CD4-positive, alpha-beta T cell treated with Interleukin-15 for 4 hours (primary cell): ENCODE measurements around the gene PRKAB1.

Source experiments
- DNase-seq: peaks from one replicate; pipeline ENCODE4 v3.0.0-alpha.2; 2020; ENCODE audit warnings: low spot score

The PRKAB1 gene

GRCh38 chr12:119712721-119713120, 44.8 kb downstream of the PRKAB1 start:
- DNase-seq = no peak

GRCh38 chr12:119713551-119714031, 45.7 kb downstream of the PRKAB1 start:
- no peak for DNase-seq

GRCh38 chr12:119714614-119715267, 46.8 kb downstream of the PRKAB1 start:
- DNase-seq = no peak

- no peak for DNase-seq
These were observed 47.3 kb downstream of the PRKAB1 start for GRCh38 chr12:119715268-119715620.

GRCh38 chr12:119718141-119718540, 50.2 kb downstream of the PRKAB1 start:
- no peak for DNase-seq

GRCh38 chr12:119720349-119720748, 52.4 kb downstream of the PRKAB1 start:
- no peak for DNase-seq

- no peak for DNase-seq
These were observed 53.4 kb downstream of the PRKAB1 start for GRCh38 chr12:119721306-119721705.

- DNase-seq = no peak
These were observed 57.6 kb downstream of the PRKAB1 start for GRCh38 chr12:119725523-119725922.

GRCh38 chr12:119727600-119728443, 59.9 kb downstream of the PRKAB1 start:
- no peak for DNase-seq

GRCh38 chr12:119728444-119728745, 60.5 kb downstream of the PRKAB1 start:
- no peak for DNase-seq

- no peak for DNase-seq
These were observed 61.9 kb downstream of the PRKAB1 start for GRCh38 chr12:119729871-119730270.

GRCh38 chr12:119730381-119730780, 62.4 kb downstream of the PRKAB1 start:
- no peak for DNase-seq
